Measurements from ENCODE around the gene FAM83C. TPM values are rescaled to one million over a fixed set of nuclear protein-coding genes. Genes with fewer than 3 reads are reported as not detected.

The FAM83C gene
- total RNA-seq, 4 donors from 2014 or later, result not detected

GRCh38 chr20:35274172-35275092 lies 17.8 kb downstream of the FAM83C start:
- H3K36me3 ChIP-seq, result peaks cover 16 to 68% (median 52%) of the 10 kb centered on the region in 4 donors
- 91% methylated on average over 21 of the region's 24 CpGs for WGBS
- intact Hi-C loops (cut with DNase I), result no loop called here
- H3K27ac ChIP-seq (replicated peaks in 1 of 4), result no peak overlapping the region
- H3K9me3 ChIP-seq, result no peaks in the 10 kb centered on the region
- TF ChIP-seq POLR2A (IDR thresholded peaks at IDR 0.05; ENCODE audit: low read depth), result no peak
- TF ChIP-seq EP300 (IDR thresholded peaks at IDR 0.05), result no peak
- no peak for TF ChIP-seq POLR2AphosphoS5 (IDR thresholded peaks at IDR 0.05)
- TF ChIP-seq, protein P1, sequence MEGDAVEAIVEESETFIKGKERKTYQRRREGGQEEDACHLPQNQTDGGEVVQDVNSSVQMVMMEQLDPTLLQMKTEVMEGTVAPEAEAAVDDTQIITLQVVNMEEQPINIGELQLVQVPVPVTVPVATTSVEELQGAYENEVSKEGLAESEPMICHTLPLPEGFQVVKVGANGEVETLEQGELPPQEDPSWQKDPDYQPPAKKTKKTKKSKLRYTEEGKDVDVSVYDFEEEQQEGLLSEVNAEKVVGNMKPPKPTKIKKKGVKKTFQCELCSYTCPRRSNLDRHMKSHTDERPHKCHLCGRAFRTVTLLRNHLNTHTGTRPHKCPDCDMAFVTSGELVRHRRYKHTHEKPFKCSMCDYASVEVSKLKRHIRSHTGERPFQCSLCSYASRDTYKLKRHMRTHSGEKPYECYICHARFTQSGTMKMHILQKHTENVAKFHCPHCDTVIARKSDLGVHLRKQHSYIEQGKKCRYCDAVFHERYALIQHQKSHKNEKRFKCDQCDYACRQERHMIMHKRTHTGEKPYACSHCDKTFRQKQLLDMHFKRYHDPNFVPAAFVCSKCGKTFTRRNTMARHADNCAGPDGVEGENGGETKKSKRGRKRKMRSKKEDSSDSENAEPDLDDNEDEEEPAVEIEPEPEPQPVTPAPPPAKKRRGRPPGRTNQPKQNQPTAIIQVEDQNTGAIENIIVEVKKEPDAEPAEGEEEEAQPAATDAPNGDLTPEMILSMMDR (IDR thresholded peaks at IDR 0.05), result no peak
- no peaks in the 10 kb centered on the region for H3K27me3 ChIP-seq
- DNase-seq (ENCODE audit: extremely low spot score), result no peak
- H3K4me3 ChIP-seq, result no peak overlapping the region
- peaks cover 16 to 51% (median 35%) of the 10 kb centered on the region in 4 donors for H3K4me1 ChIP-seq

DNA sequence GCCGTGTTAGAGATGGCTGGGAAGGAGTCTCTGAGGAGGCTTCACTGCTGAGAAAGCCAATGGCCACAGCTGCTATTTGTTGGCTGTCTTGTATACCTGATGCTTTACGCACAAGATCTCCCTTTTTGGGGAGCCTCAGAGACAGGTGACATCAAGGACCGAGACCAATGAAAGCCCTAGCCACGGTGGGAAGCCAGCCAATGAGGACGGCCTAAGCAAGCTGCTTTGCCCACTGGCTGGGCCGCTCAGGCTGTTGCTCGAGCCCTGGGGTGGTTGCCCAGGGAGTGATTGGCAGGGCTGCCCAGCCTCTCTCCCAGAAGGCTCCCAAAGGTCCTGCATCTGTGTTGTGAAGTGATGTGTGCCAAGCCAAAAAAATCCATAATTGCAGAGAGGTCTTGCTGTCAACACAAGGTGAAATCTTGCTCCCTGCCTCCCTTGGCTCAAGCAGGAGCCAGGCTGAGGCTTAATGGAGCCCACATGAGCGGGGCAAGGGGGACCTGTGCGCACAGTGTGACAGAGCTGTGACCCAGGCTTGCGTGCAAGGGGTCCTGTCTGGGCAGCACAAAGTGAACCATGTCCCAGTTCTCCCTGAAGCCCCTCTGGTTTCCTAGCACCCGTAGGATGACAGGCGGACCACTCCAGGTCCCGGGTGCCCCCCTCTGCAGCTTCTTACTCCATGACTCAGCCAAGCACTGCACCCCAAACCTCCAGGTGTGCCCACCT lies 18.6 kb downstream of the FAM83C start:
- no peak for TF ChIP-seq POLR2AphosphoS5 (IDR thresholded peaks at IDR 0.05)
- TF ChIP-seq, protein P1 (IDR thresholded peaks at IDR 0.05), result no peak
- TF ChIP-seq EP300 (IDR thresholded peaks at IDR 0.05), result no peak
- TF ChIP-seq POLR2A (IDR thresholded peaks at IDR 0.05; ENCODE audit: low read depth), result no peak
- Histone ChIP-seq H3K36me3 (peaks cover 9 to 66% (median 45%) of the 10 kb centered on the region in 4 donors), H3K4me3 (no peak overlapping the region), H3K27ac (replicated peaks in 1 of 4) (no peak overlapping the region), H3K27me3 (no peaks in the 10 kb centered on the region), H3K4me1 (peaks cover 16 to 59% (median 39%) of the 10 kb centered on the region in 4 donors), H3K9me3 (no peaks in the 10 kb centered on the region)
- no peak for DNase-seq (ENCODE audit: extremely low spot score)
- intact Hi-C loops (cut with DNase I), result no loop called here
- 77% methylated on average over 13 of the region's 13 CpGs for WGBS

DNA sequence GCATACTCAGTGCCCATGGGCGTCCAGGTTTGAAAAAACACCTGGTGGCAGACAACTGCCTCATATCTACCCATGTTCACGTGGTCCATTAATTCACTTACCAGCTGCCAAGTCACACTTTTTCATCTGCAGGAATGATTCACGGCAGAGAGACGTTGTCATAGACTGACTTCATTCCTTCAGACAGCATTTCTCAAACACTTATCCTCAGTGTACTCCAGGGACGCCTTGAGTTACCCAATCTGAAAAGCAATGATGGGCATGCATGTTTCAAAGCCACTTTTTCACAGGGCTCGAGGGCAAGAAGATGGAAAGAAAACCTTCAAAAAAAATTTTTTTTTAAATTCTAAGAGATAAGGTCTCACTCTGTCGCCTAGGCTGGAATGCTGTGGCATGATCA lies 20.3 kb downstream of the FAM83C start:
- no peak for DNase-seq (ENCODE audit: extremely low spot score)
- Histone ChIP-seq H3K27ac (replicated peaks in 1 of 4) (no peak overlapping the region), H3K9me3 (no peaks in the 10 kb centered on the region), H3K4me1 (peaks cover 11 to 48% (median 28%) of the 10 kb centered on the region in 4 donors), H3K4me3 (no peak overlapping the region), H3K27me3 (no peaks in the 10 kb centered on the region), H3K36me3 (peaks cover 7 to 82% (median 57%) of the 10 kb centered on the region in 4 donors)
- no peak for TF ChIP-seq POLR2AphosphoS5 (IDR thresholded peaks at IDR 0.05)
- TF ChIP-seq POLR2A (IDR thresholded peaks at IDR 0.05; ENCODE audit: low read depth), result no peak
- no peak for TF ChIP-seq EP300 (IDR thresholded peaks at IDR 0.05)
- TF ChIP-seq, protein P1 (IDR thresholded peaks at IDR 0.05), result no peak
- WGBS, result 80% methylated on average over 7 of the region's 7 CpGs
- intact Hi-C loops (cut with DNase I), result no loop called here

DNA sequence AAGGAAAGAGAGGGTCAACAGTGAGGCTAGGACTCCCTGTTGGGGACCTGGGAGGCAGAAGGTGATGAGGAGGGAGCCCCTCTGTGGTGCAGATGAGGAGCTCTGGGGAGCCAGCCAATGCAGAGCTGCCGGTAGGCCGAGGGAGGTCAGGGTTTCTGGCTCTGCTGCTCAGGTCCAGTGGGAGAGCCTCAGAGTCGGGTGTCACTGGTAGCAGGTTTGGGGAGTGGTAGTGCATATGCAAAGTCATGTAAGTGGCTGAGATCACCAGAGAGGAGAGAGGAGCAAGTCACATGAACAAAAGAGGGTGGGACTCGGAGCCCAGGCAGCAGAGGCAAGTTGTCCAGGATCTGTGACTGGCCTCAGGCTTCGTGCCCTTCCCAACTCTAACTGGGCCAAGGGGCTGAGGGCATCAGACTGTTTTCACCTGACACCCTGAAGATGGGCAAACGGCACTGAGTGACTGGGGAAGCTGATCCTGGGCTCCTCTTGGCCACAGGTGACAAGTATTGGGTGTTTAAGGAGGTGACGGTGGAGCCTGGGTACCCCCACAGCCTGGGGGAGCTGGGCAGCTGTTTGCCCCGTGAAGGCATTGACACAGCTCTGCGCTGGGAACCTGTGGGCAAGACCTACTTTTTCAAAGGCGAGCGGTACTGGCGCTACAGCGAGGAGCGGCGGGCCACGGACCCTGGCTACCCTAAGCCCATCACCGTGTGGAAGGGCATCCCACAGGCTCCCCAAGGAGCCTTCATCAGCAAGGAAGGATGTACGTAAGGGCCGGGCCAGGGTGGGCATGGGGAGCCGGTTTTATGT lies 20.9 kb downstream of the FAM83C start:
- H3K27ac ChIP-seq (replicated peaks in 1 of 4), result no peak overlapping the region
- H3K9me3 ChIP-seq, result no peaks in the 10 kb centered on the region
- peaks cover 7 to 85% (median 61%) of the 10 kb centered on the region in 4 donors for H3K36me3 ChIP-seq
- H3K27me3 ChIP-seq, result no peaks in the 10 kb centered on the region
- DNase-seq (ENCODE audit: extremely low spot score), result no peak
- peaks cover 5 to 42% (median 22%) of the 10 kb centered on the region in 4 donors for H3K4me1 ChIP-seq
- 78% methylated on average over 9 of the region's 20 CpGs for WGBS
- intact Hi-C loops (cut with DNase I), result no loop called here
- no peak overlapping the region for H3K4me3 ChIP-seq
- TF ChIP-seq EP300 (IDR thresholded peaks at IDR 0.05) (no peak), POLR2A (IDR thresholded peaks at IDR 0.05; ENCODE audit: low read depth) (no peak), POLR2AphosphoS5 (IDR thresholded peaks at IDR 0.05) (no peak)
- TF ChIP-seq, protein P1 (IDR thresholded peaks at IDR 0.05), result no peak
